ENCODE measurements around the gene HBG1.

HBG1 gene

DNA sequence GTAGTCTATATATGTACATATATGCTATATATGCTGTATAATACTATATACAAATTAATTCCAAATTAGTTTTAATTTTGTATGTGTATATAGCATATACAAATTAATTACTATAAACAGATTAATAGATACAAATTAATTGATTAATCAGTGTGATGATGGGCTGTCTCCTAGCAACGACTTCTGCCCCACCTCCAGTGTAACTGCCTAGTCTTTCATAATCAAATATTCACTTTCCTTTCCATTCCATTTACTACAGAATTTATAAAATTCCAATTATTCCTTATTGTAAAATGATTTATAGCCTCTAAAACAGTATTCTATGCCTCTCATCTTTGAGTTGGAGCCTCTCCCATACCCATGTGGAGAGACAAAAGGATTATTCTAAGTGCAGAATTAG is 16.4 kb downstream of the HBG1 start:
- H3K4ac ChIP-seq (ENCODE audit: low read depth, low read length): no peak overlapping the region
- H3K27me3 ChIP-seq (ENCODE audit: insufficient read depth, low read length): no peaks in the 10 kb centered on the region
- DNase-seq: no peak
- H3K4me2 ChIP-seq (ENCODE audit: low read length): no peak overlapping the region
- no peak overlapping the region for H4K91ac ChIP-seq (ENCODE audit: low read depth, low read length)
- no peak overlapping the region for H3K23ac ChIP-seq (ENCODE audit: low read length)
- no peak overlapping the region for H2AK5ac ChIP-seq (ENCODE audit: low read length)
- no peak overlapping the region for H3K18ac ChIP-seq (ENCODE audit: low read length)
- no peak overlapping the region for H4K8ac ChIP-seq (ENCODE audit: low read depth, low read length)
- H3K4me1 ChIP-seq (ENCODE audit: control insufficient read depth in 1 of 2, insufficient read depth in 2 of 2, low read length in 2 of 2): no peaks in the 10 kb centered on the region
- H2BK120ac ChIP-seq (ENCODE audit: insufficient read depth, low read length, poor library complexity): no peak overlapping the region
- H2BK5ac ChIP-seq (ENCODE audit: low read depth, low read length, poor library complexity): no peak overlapping the region
- no peak overlapping the region for H4K12ac ChIP-seq (ENCODE audit: low read depth, low read length)
- H3K36me3 ChIP-seq (ENCODE audit: control insufficient read depth in 1 of 2, insufficient read depth in 2 of 2, low read length in 2 of 2): peaks cover 0 to 1% of the 10 kb centered on the region in 2 experiments
- no peaks in the 10 kb centered on the region for H3K79me1 ChIP-seq (ENCODE audit: low read length)
- no CpG with 5 or more reads among the region's 1 CpG for WGBS (ENCODE audit: extremely low coverage, insufficient coverage, insufficient read length)
- no peaks in the 10 kb centered on the region for H3K79me2 ChIP-seq (ENCODE audit: control insufficient read depth, insufficient read depth, low read length, poor library complexity)
- no peak overlapping the region for H3K27ac ChIP-seq (ENCODE audit: low read depth, low read length)
- no peak overlapping the region for H2BK12ac ChIP-seq (ENCODE audit: low read length)
- H3K9ac ChIP-seq (ENCODE audit: low read length): no peak overlapping the region
- H3K14ac ChIP-seq (ENCODE audit: low read length): no peak overlapping the region
- H2AFZ ChIP-seq (ENCODE audit: insufficient read depth, low read length, poor library complexity): no peak overlapping the region
- H3K9me3 ChIP-seq (ENCODE audit: insufficient read depth, low read depth, low read length): peaks cover 1% of the 10 kb centered on the region
- H3K4me3 ChIP-seq (ENCODE audit: low read depth, low read length): no peak overlapping the region

GRCh38 chr11:5232821-5233220 is 16.8 kb downstream of the HBG1 start:
- H2BK12ac ChIP-seq (ENCODE audit: low read length): no peak overlapping the region
- H2BK120ac ChIP-seq (ENCODE audit: insufficient read depth, low read length, poor library complexity): no peak overlapping the region
- no peak overlapping the region for H3K18ac ChIP-seq (ENCODE audit: low read length)
- H3K4me1 ChIP-seq (ENCODE audit: control insufficient read depth in 1 of 2, insufficient read depth in 2 of 2, low read length in 2 of 2): no peaks in the 10 kb centered on the region
- no peak overlapping the region for H3K27ac ChIP-seq (ENCODE audit: low read depth, low read length)
- no peak overlapping the region for H4K91ac ChIP-seq (ENCODE audit: low read depth, low read length)
- no peak overlapping the region for H2AK5ac ChIP-seq (ENCODE audit: low read length)
- peaks cover 1% of the 10 kb centered on the region for H3K9me3 ChIP-seq (ENCODE audit: insufficient read depth, low read depth, low read length)
- no peak overlapping the region for H2AFZ ChIP-seq (ENCODE audit: insufficient read depth, low read length, poor library complexity)
- no peak for DNase-seq
- no peak overlapping the region for H4K8ac ChIP-seq (ENCODE audit: low read depth, low read length)
- no peaks in the 10 kb centered on the region for H3K27me3 ChIP-seq (ENCODE audit: insufficient read depth, low read length)
- no peak overlapping the region for H3K4me2 ChIP-seq (ENCODE audit: low read length)
- no peak overlapping the region for H4K12ac ChIP-seq (ENCODE audit: low read depth, low read length)
- H3K4ac ChIP-seq (ENCODE audit: low read depth, low read length): no peak overlapping the region
- no CpG with 5 or more reads among the region's 2 CpGs for WGBS (ENCODE audit: extremely low coverage, insufficient coverage, insufficient read length)
- no peaks in the 10 kb centered on the region for H3K79me2 ChIP-seq (ENCODE audit: control insufficient read depth, insufficient read depth, low read length, poor library complexity)
- H3K4me3 ChIP-seq (ENCODE audit: low read depth, low read length): no peak overlapping the region
- H3K23ac ChIP-seq (ENCODE audit: low read length): no peak overlapping the region
- H3K79me1 ChIP-seq (ENCODE audit: low read length): no peaks in the 10 kb centered on the region
- H3K14ac ChIP-seq (ENCODE audit: low read length): no peak overlapping the region
- no peak overlapping the region for H2BK5ac ChIP-seq (ENCODE audit: low read depth, low read length, poor library complexity)
- H3K9ac ChIP-seq (ENCODE audit: low read length): no peak overlapping the region
- H3K36me3 ChIP-seq (ENCODE audit: control insufficient read depth in 1 of 2, insufficient read depth in 2 of 2, low read length in 2 of 2): peaks cover 0 to 1% of the 10 kb centered on the region in 2 experiments

- H3K18ac ChIP-seq (ENCODE audit: low read length): no peak overlapping the region
- H3K79me1 ChIP-seq (ENCODE audit: low read length): no peaks in the 10 kb centered on the region
- no peak overlapping the region for H3K9ac ChIP-seq (ENCODE audit: low read length)
- H3K4me2 ChIP-seq (ENCODE audit: low read length): no peak overlapping the region
- H2AK5ac ChIP-seq (ENCODE audit: low read length): no peak overlapping the region
- peaks cover 1% of the 10 kb centered on the region for H3K9me3 ChIP-seq (ENCODE audit: insufficient read depth, low read depth, low read length)
- H3K14ac ChIP-seq (ENCODE audit: low read length): no peak overlapping the region
- H2AFZ ChIP-seq (ENCODE audit: insufficient read depth, low read length, poor library complexity): no peak overlapping the region
- no peak for DNase-seq
- no peaks in the 10 kb centered on the region for H3K79me2 ChIP-seq (ENCODE audit: control insufficient read depth, insufficient read depth, low read length, poor library complexity)
- no peaks in the 10 kb centered on the region for H3K4me1 ChIP-seq (ENCODE audit: control insufficient read depth in 1 of 2, insufficient read depth in 2 of 2, low read length in 2 of 2)
- H3K36me3 ChIP-seq (ENCODE audit: control insufficient read depth in 1 of 2, insufficient read depth in 2 of 2, low read length in 2 of 2): peaks cover 0 to 1% of the 10 kb centered on the region in 2 experiments
- H3K23ac ChIP-seq (ENCODE audit: low read length): no peak overlapping the region
- no peak overlapping the region for H2BK5ac ChIP-seq (ENCODE audit: low read depth, low read length, poor library complexity)
- H2BK120ac ChIP-seq (ENCODE audit: insufficient read depth, low read length, poor library complexity): no peak overlapping the region
- H3K27ac ChIP-seq (ENCODE audit: low read depth, low read length): no peak overlapping the region
- no peak overlapping the region for H4K91ac ChIP-seq (ENCODE audit: low read depth, low read length)
- no peak overlapping the region for H4K12ac ChIP-seq (ENCODE audit: low read depth, low read length)
- no peak overlapping the region for H3K4ac ChIP-seq (ENCODE audit: low read depth, low read length)
- WGBS (ENCODE audit: extremely low coverage, insufficient coverage, insufficient read length): 100% methylated on average over 2 of the region's 3 CpGs
- no peak overlapping the region for H3K4me3 ChIP-seq (ENCODE audit: low read depth, low read length)
- H2BK12ac ChIP-seq (ENCODE audit: low read length): no peak overlapping the region
- no peaks in the 10 kb centered on the region for H3K27me3 ChIP-seq (ENCODE audit: insufficient read depth, low read length)
- no peak overlapping the region for H4K8ac ChIP-seq (ENCODE audit: low read depth, low read length)
These were observed 17.5 kb downstream of the HBG1 start for GRCh38 chr11:5232176-5232575.

- H3K4me3 ChIP-seq (ENCODE audit: low read depth, low read length): no peak overlapping the region
- no peak overlapping the region for H2BK5ac ChIP-seq (ENCODE audit: low read depth, low read length, poor library complexity)
- H3K9ac ChIP-seq (ENCODE audit: low read length): no peak overlapping the region
- H2BK12ac ChIP-seq (ENCODE audit: low read length): no peak overlapping the region
- no peaks in the 10 kb centered on the region for H3K79me2 ChIP-seq (ENCODE audit: control insufficient read depth, insufficient read depth, low read length, poor library complexity)
- peaks cover 0 to 1% of the 10 kb centered on the region in 2 experiments for H3K36me3 ChIP-seq (ENCODE audit: control insufficient read depth in 1 of 2, insufficient read depth in 2 of 2, low read length in 2 of 2)
- H3K9me3 ChIP-seq (ENCODE audit: insufficient read depth, low read depth, low read length): peaks cover 1% of the 10 kb centered on the region
- no peak overlapping the region for H4K12ac ChIP-seq (ENCODE audit: low read depth, low read length)
- no peak overlapping the region for H2AFZ ChIP-seq (ENCODE audit: insufficient read depth, low read length, poor library complexity)
- H3K18ac ChIP-seq (ENCODE audit: low read length): no peak overlapping the region
- no peaks in the 10 kb centered on the region for H3K4me1 ChIP-seq (ENCODE audit: control insufficient read depth in 1 of 2, insufficient read depth in 2 of 2, low read length in 2 of 2)
- H4K91ac ChIP-seq (ENCODE audit: low read depth, low read length): no peak overlapping the region
- no peak overlapping the region for H3K23ac ChIP-seq (ENCODE audit: low read length)
- no CpG with 5 or more reads among the region's 2 CpGs for WGBS (ENCODE audit: extremely low coverage, insufficient coverage, insufficient read length)
- H2BK120ac ChIP-seq (ENCODE audit: insufficient read depth, low read length, poor library complexity): no peak overlapping the region
- H3K4ac ChIP-seq (ENCODE audit: low read depth, low read length): no peak overlapping the region
- no peak for DNase-seq
- H3K27me3 ChIP-seq (ENCODE audit: insufficient read depth, low read length): no peaks in the 10 kb centered on the region
- H3K14ac ChIP-seq (ENCODE audit: low read length): no peak overlapping the region
- H3K27ac ChIP-seq (ENCODE audit: low read depth, low read length): no peak overlapping the region
- H3K79me1 ChIP-seq (ENCODE audit: low read length): no peaks in the 10 kb centered on the region
- H4K8ac ChIP-seq (ENCODE audit: low read depth, low read length): no peak overlapping the region
- no peak overlapping the region for H3K4me2 ChIP-seq (ENCODE audit: low read length)
- H2AK5ac ChIP-seq (ENCODE audit: low read length): no peak overlapping the region
These were observed 18.5 kb downstream of the HBG1 start for GRCh38 chr11:5231111-5231510.

Measured in trophoblast cell (in vitro differentiated cells and primary cell).